HCT116 (cell line): Measurements from ENCODE around the gene HDAC7. TPM values are rescaled to one million over a fixed set of nuclear protein-coding genes. Genes with fewer than 3 reads are reported as not detected.

ENCODE experiments used
- ATAC-seq: fragments of 200-7000 bp; cut with Tn5 transposase; 2 replicates; pipeline ENCODE4 v1.9.1; 2020; ENCODE audit warnings: mild to moderate bottlenecking, moderate library complexity
- BruUV-seq: library from RNA; stranded (reverse); fragments of 400-500 nt; replicated peaks from 2 replicates; lab custom pipeline; 2021; lab: Mats Ljungman, UMichigan
- CTCF ChIA-PET: fragments of 300-600 bp; sonication (Branson Sonifier 250); formaldehyde crosslinking; loops from one replicate; lab custom pipeline; 2021; ENCODE audit warnings: antibody characterized with exemption; lab: Charles Lee
- POLR2A ChIA-PET: fragments of 300-600, 350-600 bp; sonication (Branson Sonifier 250); formaldehyde crosslinking; loops from one replicate; lab custom pipeline; 2021; ENCODE audit warnings: antibody characterized with exemption; lab: Charles Lee
- RAD21 ChIA-PET, 2 experiments: fragments of 300-600 bp; sonication (Branson Sonifier 250); formaldehyde crosslinking; loops; one replicate each; lab custom pipeline; 2023; ENCODE audit warnings: low total read pairs in 2 of 2; ENCODE audit not compliant: uncharacterized antibody in 2 of 2, unreplicated experiment in 2 of 2, low non-redundant PET in 1 of 2; lab: Charles Lee
- DNase-seq: peaks from one replicate; pipeline ENCODE4 v3.0.0-alpha.2; 2010; ENCODE audit warnings: low read depth, low spot score
- H2AFZ ChIP-seq: fragments of 200-600 bp; shearing (Covaris generic), sonication (generic); 2 replicates; pipeline ENCODE4 v1.6.1; 2017; ENCODE audit warnings: low read depth, mixed run types, mixed read lengths, antibody characterized with exemption, low read length; ENCODE audit not compliant: poor library complexity, severe bottlenecking
- H3K27ac ChIP-seq: 2 replicates; pipeline ENCODE4 v1.5.1; 2012; ENCODE audit warnings: low read depth, low read length
- H3K27me3 ChIP-seq: fragments of 200-600 bp; sonication (generic); 2 replicates; pipeline ENCODE4 v1.6.1; 2016; ENCODE audit warnings: mixed run types, low read length, mixed read lengths; ENCODE audit not compliant: insufficient read depth
- H3K36me3 ChIP-seq, 2 experiments: fragments of 200-500 bp in 1 of 2; fragments of 200-600 bp in 1 of 2; sonication (Bioruptor generic) in 1 of 2; sonication (generic) in 1 of 2; 2 replicates each; pipeline versions ENCODE4 v1.5.1 to v1.6.1; 2014 to 2016; ENCODE audit warnings: low read length in 2 of 2, inconsistent platforms in 1 of 2, mixed read lengths in 1 of 2, mixed run types in 1 of 2; ENCODE audit not compliant: insufficient read depth in 2 of 2, control insufficient read depth in 1 of 2
- H3K4me1 ChIP-seq, 2 experiments: fragments of 200-600 bp in 1 of 2; sonication (generic) in 1 of 2; 2 replicates each; pipeline versions ENCODE4 v1.5.1 to v1.6.1; 2012 to 2017; ENCODE audit warnings: low read length in 2 of 2, inconsistent platforms in 1 of 2, mild to moderate bottlenecking in 1 of 2, mixed read lengths in 1 of 2, mixed run types in 1 of 2, moderate library complexity in 1 of 2; ENCODE audit not compliant: insufficient read depth in 2 of 2, control insufficient read depth in 1 of 2
- H3K4me2 ChIP-seq: fragments of 200-600 bp; sonication (generic); 2 replicates; pipeline ENCODE4 v1.6.1; 2017; ENCODE audit warnings: mixed run types, low read length, mixed read lengths
- H3K4me3 ChIP-seq, 2 experiments: fragments of 200-600 bp in 1 of 2; sonication (generic) in 1 of 2; replicated peaks in 1 of 2; 2 replicates each; pipeline ENCODE4 v1.5.1; 2011 to 2016; ENCODE audit warnings: low read length in 2 of 2, control low read depth in 1 of 2, low read depth in 1 of 2, mild to moderate bottlenecking in 1 of 2, mixed read lengths in 1 of 2, mixed run types in 1 of 2
- H3K79me2 ChIP-seq: fragments of 200-600 bp; sonication (generic); 2 replicates; pipeline ENCODE4 v1.6.1; 2017; ENCODE audit warnings: mild to moderate bottlenecking, mixed run types, low read length, moderate library complexity, mixed read lengths; ENCODE audit not compliant: insufficient read depth
- H3K9ac ChIP-seq: fragments of 200-600 bp; sonication (generic); 2 replicates; pipeline ENCODE4 v1.6.1; 2016; ENCODE audit warnings: low read length, mixed read lengths
- H3K9me2 ChIP-seq: fragments of 200-600 bp; sonication (generic), shearing (Covaris generic); 2 replicates; pipeline ENCODE4 v1.6.1; 2017; ENCODE audit warnings: mixed run types, mild to moderate bottlenecking, moderate library complexity; ENCODE audit not compliant: insufficient read depth
- H3K9me3 ChIP-seq, 2 experiments: fragments of 200-500 bp in 1 of 2; fragments of 200-600 bp in 1 of 2; sonication (Bioruptor generic) in 1 of 2; sonication (generic) in 1 of 2; 2 replicates each; pipeline ENCODE4 v1.6.1; 2014 to 2017; ENCODE audit warnings: low read length in 2 of 2, mixed read lengths in 2 of 2, inconsistent platforms in 1 of 2, low read depth in 1 of 2, mild to moderate bottlenecking in 1 of 2, mixed run types in 1 of 2, moderate library complexity in 1 of 2; ENCODE audit not compliant: control insufficient read depth in 1 of 2, insufficient read depth in 1 of 2
- H4K20me1 ChIP-seq: fragments of 200-600 bp; sonication (generic), shearing (Covaris generic); 2 replicates; pipeline ENCODE4 v1.6.1; 2017; ENCODE audit warnings: mixed run types, mild to moderate bottlenecking, moderate library complexity; ENCODE audit not compliant: insufficient read depth
- ATF3 ChIP-seq: IDR thresholded peaks from 2 replicates; pipeline ENCODE4 v1.6.1; 2012
- CBX3 ChIP-seq: IDR thresholded peaks from 2 replicates; pipeline ENCODE4 v1.6.1; 2012; ENCODE audit warnings: low read depth
- CTCF ChIP-seq, 3 experiments: fragments of 200-600 bp in 1 of 3; sonication (generic) in 1 of 3; IDR thresholded peaks in 2 of 3; conservative IDR thresholded peaks in 1 of 3; 2 replicates each; pipeline ENCODE4 v1.5.1; 2012 to 2017; ENCODE audit warnings: low read depth in 2 of 3, low read length in 2 of 3, antibody characterized with exemption in 1 of 3, borderline replicate concordance in 1 of 3, control low read depth in 1 of 3, mild to moderate bottlenecking in 1 of 3, mixed read lengths in 1 of 3, mixed run types in 1 of 3, moderate library complexity in 1 of 3; ENCODE audit not compliant: insufficient read depth in 1 of 3
- EGR1 ChIP-seq: IDR thresholded peaks from 2 replicates; pipeline ENCODE4 v1.6.1; 2012; ENCODE audit warnings: low read depth
- EZH2 ChIP-seq: fragments of 200-600 bp; sonication (generic); IDR thresholded peaks from 2 replicates; pipeline ENCODE4 v1.6.1; 2017; ENCODE audit warnings: antibody characterized with exemption, mixed run types
- EZH2phosphoT487 ChIP-seq: fragments of 200-600 bp; IDR thresholded peaks from 2 replicates; pipeline ENCODE4 v1.6.1; 2018; ENCODE audit warnings: antibody characterized with exemption, borderline replicate concordance
- MAX ChIP-seq: IDR thresholded peaks from 2 replicates; pipeline ENCODE4 v1.6.1; 2012
- POLR2A ChIP-seq: IDR thresholded peaks from 2 replicates; pipeline ENCODE4 v1.7.0; 2011; ENCODE audit warnings: borderline replicate concordance; ENCODE audit not compliant: insufficient read depth, insufficient read length; ENCODE audit errors: extremely low read depth
- RAD21 ChIP-seq: IDR thresholded peaks from 2 replicates; pipeline ENCODE4 v1.6.1; 2012; ENCODE audit warnings: low read depth, mild to moderate bottlenecking
- REST ChIP-seq: IDR thresholded peaks from 2 replicates; pipeline ENCODE4 v1.6.1; 2012; ENCODE audit warnings: low read depth
- SP1 ChIP-seq: IDR thresholded peaks from 2 replicates; pipeline ENCODE4 v1.6.1; 2012; ENCODE audit warnings: low read depth
- SRF ChIP-seq: IDR thresholded peaks from 2 replicates; pipeline ENCODE4 v1.6.1; 2012; ENCODE audit warnings: low read depth
- TCF7L2 ChIP-seq: IDR thresholded peaks from 2 replicates; pipeline ENCODE4 v1.7.0; 2011; ENCODE audit warnings: borderline replicate concordance, inconsistent platforms; ENCODE audit not compliant: insufficient read depth, insufficient read length; ENCODE audit errors: extremely low read depth
- ZFX ChIP-seq: fragments of 450-650 bp; IDR thresholded peaks from 2 replicates; pipeline ENCODE4 v1.6.1; 2017
- ZNF274 ChIP-seq: fragments of 200-500 bp; sonication (Bioruptor generic); IDR thresholded peaks from 2 replicates; pipeline ENCODE4 v1.6.1; 2014; ENCODE audit warnings: mild to moderate bottlenecking, low read depth, low read length, inconsistent platforms
- intact Hi-C: fragments of 100-400 bp; cut with micrococcal nuclease; formaldehyde crosslinking; loops from 2 replicates; pipeline ENCODE4 v1.10.0; 2022
- total RNA-seq: library from RNA; stranded (reverse); gene quantifications from one replicate; pipeline ENCODE4 v1.2.1, GENCODE V29; 2021; ENCODE audit not compliant: unreplicated experiment

Gene HDAC7
- total RNA-seq, 1 experiment from 2014 or later: 38.1 TPM

GRCh38 chr12:47863467-47863866 is 43.8 kb upstream of the HDAC7 start:
- Histone ChIP-seq H3K9me3 (no peaks in the 10 kb centered on the region), H3K9ac (no peak overlapping the region)
- POLR2A ChIA-PET: no interaction called here

More at GRCh38 chr12:47863467-47863866, 43.8 kb upstream of the HDAC7 start:
- Histone ChIP-seq H3K36me3 (no peaks in the 10 kb centered on the region), H3K4me1 (peaks cover 8 to 21% of the 10 kb centered on the region in 2 experiments), H3K79me2 (no peaks in the 10 kb centered on the region), H4K20me1 (no peaks in the 10 kb centered on the region), H3K27ac (no peak overlapping the region), H3K4me2 (no peak overlapping the region), H2AFZ (no peak overlapping the region), H3K4me3 (no peak overlapping the region), H3K27me3 (no peaks in the 10 kb centered on the region), H3K9me2 (no peaks in the 10 kb centered on the region)
- intact Hi-C loops: no loop called here
- DNase-seq (no peak), ATAC-seq (no peak)
- TF ChIP-seq MAX (no peak), ZFX (no peak), SP1 (no peak), EZH2 (no peak), REST (no peak), CBX3 (no peak), TCF7L2 (no peak), EGR1 (no peak), ATF3 (no peak), RAD21 (no peak), CTCF (IDR thresholded peaks at IDR 0.05 in 2 of 3, conservative IDR thresholded peaks at IDR 0.05 in 1 of 3; ENCODE audit: borderline replicate concordance in 1 of 3, insufficient read depth in 1 of 3, low read depth in 2 of 3, low read length in 2 of 3) (no peak), ZNF274 (no peak), SRF (no peak), POLR2A (no peak), EZH2phosphoT487 (no peak)
- ChIA-PET RAD21 (no interaction called here), CTCF (interaction anchor here (1.0 kb wide), 1 partner anchor 25 kb away, joined by 3 read pairs; no protein-coding TSS in a partner anchor)
- BruUV-seq: no TSS peak
